ENCODE data around the gene SH3BP5. TPM values are rescaled to one million over a fixed set of nuclear protein-coding genes. Genes with fewer than 3 reads are reported as not detected.

SH3BP5 gene
- total RNA-seq, 1 donor from 2014 or later = 10.5 TPM

- DNase-seq (ENCODE audit: low spot score) (no peak), ATAC-seq (no peak)
Observed at GRCh38 chr3:15347737-15348110, 15.3 kb upstream of the SH3BP5 start.

DNA sequence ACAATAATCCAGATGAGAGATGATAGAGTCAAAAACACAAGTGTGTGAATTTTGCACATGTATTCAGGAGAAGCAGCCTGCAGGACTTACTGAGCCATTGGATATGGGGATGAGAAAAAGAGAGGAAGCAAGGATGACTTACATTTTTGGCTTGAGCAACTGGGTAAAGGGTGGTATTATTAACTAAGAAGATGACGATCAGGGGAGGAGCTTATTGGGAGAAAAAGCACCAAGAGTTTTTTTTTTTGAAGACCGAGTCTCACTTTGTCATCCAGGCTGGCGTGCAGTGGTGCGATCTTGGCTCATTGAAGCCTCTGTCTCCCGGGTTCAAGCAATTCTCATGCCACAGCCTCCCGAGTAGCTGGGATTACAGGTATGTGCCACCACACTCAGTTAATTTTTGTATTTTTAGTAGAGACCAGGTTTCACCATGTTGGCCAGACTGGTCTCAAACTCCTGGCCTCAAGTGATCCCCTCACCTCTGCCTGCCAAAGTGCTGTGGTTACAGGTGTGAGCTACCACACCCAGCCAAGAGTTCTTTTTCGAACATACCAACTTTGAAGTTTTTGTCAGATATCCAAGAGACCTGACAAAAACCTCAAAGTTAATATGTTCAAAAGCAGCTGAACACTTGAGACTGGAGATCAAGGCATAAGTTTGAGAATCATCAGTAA is 14.8 kb upstream of the SH3BP5 start:
- no peak for ATAC-seq
- DNase-seq (ENCODE audit: low spot score) = no peak

DNA sequence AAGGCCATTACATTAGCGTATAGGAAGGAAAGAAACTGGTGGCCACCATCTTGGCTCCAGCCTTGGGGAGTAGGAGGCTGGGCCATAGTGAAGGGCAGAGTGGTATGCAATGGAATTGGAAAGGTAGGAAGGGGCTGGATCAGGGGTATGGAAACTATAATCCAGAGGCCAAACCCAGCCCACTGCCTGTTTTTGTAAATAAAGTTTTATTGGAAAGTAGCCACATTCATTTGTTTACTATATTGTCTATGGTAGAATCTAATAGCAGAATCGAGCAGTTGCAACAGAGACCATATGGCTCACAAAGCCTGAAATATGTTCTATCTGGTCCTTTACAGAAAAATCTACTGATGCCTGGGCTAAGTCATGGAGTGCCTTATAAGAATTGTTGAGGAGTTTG is 14.1 kb upstream of the SH3BP5 start:
- ATAC-seq = no peak
- DNase-seq (ENCODE audit: low spot score) = no peak

- ATAC-seq = peak; percentile 29
- DNase-seq (ENCODE audit: low spot score) = no peak
Observed at GRCh38 chr3:15345608-15346137, 13.3 kb upstream of the SH3BP5 start.

- peak; percentile 87 for ATAC-seq
Observed at GRCh38 chr3:15345066-15345607, 12.8 kb upstream of the SH3BP5 start.

DNA sequence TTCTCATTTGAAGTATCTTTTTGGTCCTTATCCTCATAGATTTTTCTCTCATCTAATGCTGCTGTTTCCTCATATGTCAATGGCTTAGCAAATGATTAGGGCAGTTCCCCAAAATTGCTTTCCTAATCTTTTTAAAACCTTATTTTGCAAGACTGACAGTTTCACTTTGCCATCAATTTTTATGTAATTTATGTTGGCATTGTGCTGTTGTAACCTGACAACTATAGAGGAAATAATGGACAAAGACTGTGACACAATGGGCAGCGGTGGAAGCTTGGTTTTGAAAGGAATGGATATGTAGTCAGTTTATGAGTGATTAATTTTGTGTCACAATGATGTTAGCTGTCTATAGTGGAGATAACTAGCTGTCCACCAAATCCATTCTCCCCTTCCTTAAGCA is 10.6 kb upstream of the SH3BP5 start:
- no peak for DNase-seq (ENCODE audit: low spot score)
- ATAC-seq = no peak

More at GRCh38 chr3:15345066-15345607, 12.8 kb upstream of the SH3BP5 start:
- peak; percentile 61 for DNase-seq (ENCODE audit: low spot score)

- ATAC-seq = no peak
- DNase-seq (ENCODE audit: low spot score) = no peak
Observed at GRCh38 chr3:15342246-15342645, 9.9 kb upstream of the SH3BP5 start.

- no peak for DNase-seq (ENCODE audit: low spot score)
- ATAC-seq = no peak
Observed at GRCh38 chr3:15341030-15341726, 8.8 kb upstream of the SH3BP5 start.

GRCh38 chr3:15339786-15340215 is 7.4 kb upstream of the SH3BP5 start:
- ATAC-seq (no peak), DNase-seq (ENCODE audit: low spot score) (no peak)

- DNase-seq (ENCODE audit: low spot score) = no peak
- ATAC-seq = no peak
Observed at GRCh38 chr3:15339001-15339400, 6.6 kb upstream of the SH3BP5 start.

GRCh38 chr3:15337963-15338362 is 5.6 kb upstream of the SH3BP5 start:
- DNase-seq (ENCODE audit: low spot score) = no peak
- ATAC-seq = no peak

DNA sequence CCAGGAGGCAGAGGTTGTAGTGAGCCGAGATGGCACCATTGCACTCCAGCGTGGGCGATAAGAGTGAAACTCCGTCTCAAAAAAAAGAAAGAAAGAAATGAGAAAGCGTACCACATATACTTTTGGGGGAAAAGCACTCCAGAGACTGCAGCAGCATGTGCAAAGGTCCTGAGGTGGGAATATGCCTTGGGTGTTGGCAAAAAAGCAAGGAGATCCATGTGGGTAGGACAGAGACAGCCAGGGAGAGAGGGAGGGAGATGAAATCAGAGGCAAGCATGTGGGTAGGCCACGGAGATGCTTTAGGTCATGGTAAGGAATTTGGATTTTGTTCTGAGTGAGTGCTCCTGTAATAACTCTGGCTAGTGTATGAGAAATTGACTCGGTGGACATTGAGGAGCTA is 3.7 kb upstream of the SH3BP5 start:
- DNase-seq (ENCODE audit: low spot score) = no peak

DNA sequence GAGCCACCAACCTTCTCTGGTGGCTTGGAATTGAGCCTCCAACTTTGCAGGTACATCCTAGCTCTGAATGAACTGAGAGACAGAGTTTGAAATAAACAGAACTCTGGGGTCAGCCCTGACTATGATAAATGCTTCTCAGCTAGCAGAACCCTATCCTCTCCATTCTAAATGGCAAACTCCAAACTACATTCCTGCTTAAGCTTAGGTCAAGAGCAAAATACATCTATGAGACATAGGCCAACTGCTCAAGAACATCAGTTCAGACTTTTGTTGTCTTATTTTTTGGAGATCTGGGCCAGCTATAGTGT is 1.5 kb upstream of the SH3BP5 start:
- ATAC-seq (no peak), DNase-seq (ENCODE audit: low spot score) (no peak)

More for the DNA sequence above, 3.7 kb upstream of the SH3BP5 start:
- no peak for ATAC-seq

GRCh38 chr3:15333099-15333955 is 941 bp upstream of the SH3BP5 start:
- no peak for ATAC-seq
- no peak for DNase-seq (ENCODE audit: low spot score)

DNA sequence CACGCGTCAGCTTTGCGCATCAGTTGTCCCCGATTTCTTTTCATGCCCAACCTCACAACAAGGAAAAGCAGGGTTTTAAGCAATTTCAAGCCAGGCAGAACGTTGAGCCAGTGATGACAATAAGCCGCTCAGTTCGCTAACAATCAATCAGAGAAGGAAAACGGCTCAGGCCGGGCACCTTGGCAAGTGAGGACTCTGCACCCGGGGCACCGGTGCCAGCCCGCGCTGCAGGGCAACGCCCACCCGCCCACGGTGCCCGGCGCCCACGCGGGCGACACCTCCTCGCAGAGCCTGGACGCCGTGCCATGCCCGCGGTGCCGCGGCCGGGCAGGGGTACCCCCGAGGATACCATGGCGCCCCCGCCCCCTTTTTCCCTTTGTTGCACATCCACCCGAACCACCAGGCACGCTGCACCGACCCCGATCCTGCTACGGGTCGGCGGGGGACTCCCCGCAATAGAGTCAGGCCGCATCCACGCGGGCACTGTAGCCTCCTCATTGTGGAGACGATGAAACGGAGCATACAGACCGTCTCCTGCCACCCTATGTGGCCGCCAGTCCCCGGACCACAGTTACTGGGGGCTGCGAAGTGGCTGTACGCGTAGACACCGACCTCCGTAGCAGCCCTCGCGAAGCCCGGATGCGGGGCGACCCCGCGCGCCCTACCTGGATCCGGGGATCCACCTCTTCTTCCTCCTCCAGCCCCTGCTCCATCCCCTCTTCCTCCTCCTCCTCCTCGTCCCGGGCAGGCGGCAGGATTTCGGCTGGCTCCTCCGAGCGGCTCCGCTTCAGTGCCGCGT is 581 bp downstream of the SH3BP5 start:
- ATAC-seq = peak; percentile 78
- DNase-seq (ENCODE audit: low spot score) = peak; percentile 67

DNA sequence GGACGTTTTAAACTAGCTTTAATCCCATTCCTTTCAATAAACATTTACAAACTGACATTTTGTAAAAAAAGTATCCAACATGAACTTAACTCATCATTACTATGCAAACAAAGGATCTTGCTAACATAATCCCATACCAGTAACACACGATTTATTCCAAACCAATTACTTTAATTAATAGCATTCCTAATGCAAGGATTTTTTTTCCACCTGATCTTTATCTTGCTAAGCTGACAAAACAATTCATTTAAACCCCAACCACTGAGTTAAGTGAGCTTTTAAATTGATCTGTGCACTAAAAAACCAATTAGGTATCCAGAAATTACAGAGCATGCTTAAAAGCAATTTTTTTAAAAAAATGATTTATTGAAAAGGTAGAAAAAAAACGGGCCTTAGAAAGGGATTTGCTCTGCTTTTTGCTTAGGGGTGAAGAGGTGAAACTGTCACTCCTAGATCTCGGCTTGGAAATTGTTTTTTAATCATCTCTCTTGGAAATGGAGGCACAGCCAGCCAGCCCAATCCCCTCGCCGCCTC is 1.2 kb downstream of the SH3BP5 start:
- no peak for ATAC-seq

DNA sequence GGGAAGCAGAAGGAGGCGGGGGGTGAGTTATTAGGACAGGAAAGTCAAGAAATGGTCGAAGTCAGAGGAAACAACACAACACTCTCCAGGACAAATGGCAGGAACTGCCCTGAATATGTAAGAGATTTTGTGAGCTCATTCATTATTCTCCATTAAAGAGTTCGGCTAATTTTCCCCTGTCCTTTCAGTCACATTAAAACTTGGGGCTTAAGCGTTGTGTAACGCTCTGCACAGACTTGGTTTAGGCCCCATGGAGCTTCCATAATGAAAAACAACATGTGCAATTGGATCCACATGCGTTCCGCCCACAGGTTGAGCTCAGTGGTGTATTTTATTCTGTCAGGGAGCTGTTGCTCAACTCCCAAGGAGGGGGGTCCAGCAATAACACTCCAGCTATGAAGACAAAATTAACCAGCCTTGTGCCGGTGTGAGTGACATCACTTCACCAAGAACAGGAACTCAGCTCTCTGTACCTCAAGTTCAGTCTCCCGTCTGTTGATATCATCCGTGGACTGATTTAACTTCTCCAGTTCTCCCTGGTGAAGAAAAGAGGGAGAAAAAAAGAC is 2.3 kb downstream of the SH3BP5 start:
- DNase-seq (ENCODE audit: low spot score) = no peak
- ATAC-seq = no peak

More for the DNA sequence above, 1.2 kb downstream of the SH3BP5 start:
- no peak for DNase-seq (ENCODE audit: low spot score)

DNA sequence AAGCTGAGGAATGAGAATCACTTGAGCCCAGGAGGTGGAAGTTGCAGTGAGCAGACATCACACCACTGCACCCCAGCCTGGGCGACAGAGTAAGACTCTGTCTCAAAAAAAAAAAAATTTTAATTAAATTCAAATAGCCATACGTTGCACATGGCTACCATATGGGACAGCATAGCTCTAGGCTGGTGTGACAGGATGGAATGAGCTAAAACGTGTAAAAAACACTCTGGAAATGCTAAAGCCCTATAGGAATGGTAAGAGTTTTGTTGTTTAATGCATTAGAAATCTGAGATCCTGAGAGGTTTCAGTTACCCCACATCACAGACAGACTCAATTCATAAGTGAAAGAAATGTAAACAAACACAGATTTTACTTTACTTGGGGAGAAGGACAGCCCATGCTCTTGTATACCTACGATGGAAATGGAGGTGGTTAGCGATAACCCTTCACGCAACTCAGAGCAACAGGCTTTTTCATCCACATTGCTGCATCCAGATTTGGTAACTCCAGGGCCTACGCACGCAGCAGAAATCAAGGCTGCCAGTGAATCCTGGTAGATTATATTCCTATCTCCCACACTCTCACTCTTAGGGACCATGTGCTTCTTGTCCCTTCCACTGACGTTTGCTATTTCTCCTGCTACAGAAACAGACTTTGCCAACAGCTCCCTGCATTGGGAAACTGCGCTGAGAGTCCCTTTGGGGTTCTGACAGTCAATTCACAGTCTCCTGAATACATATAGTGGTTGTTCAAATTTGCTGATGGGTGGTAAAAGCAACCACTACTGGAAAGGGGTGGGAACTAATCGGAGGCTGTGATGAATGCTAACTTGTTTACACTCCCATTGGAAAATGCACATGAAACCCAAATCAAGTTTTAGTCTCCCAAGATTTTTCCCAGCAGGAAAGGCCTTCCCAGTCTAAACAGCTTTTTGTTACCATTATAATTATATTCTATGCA is 3.1 kb downstream of the SH3BP5 start:
- ATAC-seq = no peak
- no peak for DNase-seq (ENCODE audit: low spot score)

DNA sequence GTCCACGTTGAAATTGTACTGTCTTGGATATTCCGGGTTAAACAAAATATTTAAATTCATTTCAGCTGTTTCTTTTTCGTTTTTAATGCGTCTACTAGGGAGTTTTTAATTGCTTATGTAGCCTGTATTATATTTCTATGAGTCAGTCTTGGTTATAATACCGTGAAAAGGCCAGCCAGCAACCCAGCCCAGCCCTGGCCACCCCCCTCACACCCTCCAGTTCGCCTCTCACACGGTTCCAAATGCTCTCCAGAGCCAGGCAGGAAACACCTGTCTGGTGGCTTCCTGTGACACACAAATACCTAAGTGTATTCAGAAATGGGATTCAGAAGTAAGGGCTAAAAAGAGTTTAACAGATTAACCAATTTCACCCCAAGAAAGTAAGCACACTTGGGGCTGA is 4.4 kb downstream of the SH3BP5 start:
- DNase-seq (ENCODE audit: low spot score) (no peak), ATAC-seq (no peak)

Measured in left lobe of liver (tissue), 2 donors.